NT2/D1 (cell line): Measurements from ENCODE around the gene HSPB9.

ENCODE experiments used
- SUZ12 ChIP-seq: IDR thresholded peaks from 2 replicates; pipeline ENCODE4 v1.6.1; 2011; ENCODE audit not compliant: insufficient read length, insufficient read depth; ENCODE audit errors: extremely low read depth
- YY1 ChIP-seq: IDR thresholded peaks from 2 replicates; pipeline ENCODE4 v1.6.1; 2011; ENCODE audit not compliant: insufficient read length, insufficient read depth
- ZNF274 ChIP-seq: IDR thresholded peaks from 2 replicates; pipeline ENCODE4 v1.6.1; 2011; ENCODE audit warnings: mild to moderate bottlenecking, low read depth, low read length

- TF ChIP-seq ZNF274, result no peak
- no peak for TF ChIP-seq YY1
- TF ChIP-seq SUZ12, result no peak
These were observed 19.2 kb upstream of the HSPB9 start for GRCh38 chr17:42103221-42103954.
